Measurements from ENCODE around the gene DOCK9. TPM values are rescaled to one million over a fixed set of nuclear protein-coding genes. Genes with fewer than 3 reads are reported as not detected.

The DOCK9 gene
- total RNA-seq, 1 experiment from 2014 or later, result 30.5 TPM

GRCh38 chr13:99003851-99004471, 26.1 kb upstream of the DOCK9 start:
- H3K27ac ChIP-seq (ENCODE audit: low read length), result no peak overlapping the region
- no peak overlapping the region for H3K4me3 ChIP-seq (ENCODE audit: low read depth in 2 of 2, low read length in 2 of 2)
- H3K4me1 ChIP-seq (ENCODE audit: control insufficient read depth, insufficient read depth, low read length), result peaks cover 4% of the 10 kb centered on the region; the same call in 1 of the 2 replicates
- CTCF ChIA-PET, result no interaction called here
- no peaks in the 10 kb centered on the region for H3K36me3 ChIP-seq (ENCODE audit: control insufficient read depth, insufficient read depth, low read length)
- no TSS peak for BruUV-seq (replicated peaks)
- H3K9me3 ChIP-seq (ENCODE audit: control insufficient read depth, insufficient read depth, low read depth, low read length), result no peaks in the 10 kb centered on the region
- in situ Hi-C loops (cut with HindIII; ENCODE audit: low pct_unique_long_range_greater_than_20kb, low sequenced_read_pairs), result no loop called here
- intact Hi-C loops (cut with micrococcal nuclease; ENCODE audit: unreplicated experiment), result no loop called here
- DNase-seq (ENCODE audit: low read depth, low spot score) (no peak), ATAC-seq (no peak)
- POLR2A ChIA-PET, result no interaction called here
- TF ChIP-seq TCF7L2 (IDR thresholded peaks at IDR 0.05; ENCODE audit: low read depth, low read length), result no peak
- no peak for TF ChIP-seq REST (IDR thresholded peaks at IDR 0.05; ENCODE audit: insufficient read depth in 1 of 2, low read depth in 2 of 2, low read length in 1 of 2)
- TF ChIP-seq POLR2AphosphoS5 (IDR thresholded peaks at IDR 0.05; ENCODE audit: low read depth, low read length), result no peak
- TF ChIP-seq SIN3A (IDR thresholded peaks at IDR 0.05; ENCODE audit: borderline replicate concordance, insufficient read depth, low read depth, low read length), result no peak
- no peak for TF ChIP-seq CTCF (IDR thresholded peaks at IDR 0.05)
- no peaks in the 10 kb centered on the region for H3K27me3 ChIP-seq (ENCODE audit: control insufficient read depth, insufficient read depth, low read length)

- in situ Hi-C loops (cut with HindIII; ENCODE audit: low pct_unique_long_range_greater_than_20kb, low sequenced_read_pairs), result no loop called here
- Histone ChIP-seq H3K4me1 (ENCODE audit: control insufficient read depth, insufficient read depth, low read length) (peaks cover 4% of the 10 kb centered on the region; the same call in 1 of the 2 replicates), H3K9me3 (ENCODE audit: control insufficient read depth, insufficient read depth, low read depth, low read length) (no peaks in the 10 kb centered on the region), H3K36me3 (ENCODE audit: control insufficient read depth, insufficient read depth, low read length) (no peaks in the 10 kb centered on the region), H3K27me3 (ENCODE audit: control insufficient read depth, insufficient read depth, low read length) (no peaks in the 10 kb centered on the region), H3K4me3 (ENCODE audit: low read depth in 2 of 2, low read length in 2 of 2) (no peak overlapping the region), H3K27ac (ENCODE audit: low read length) (no peak overlapping the region)
- ATAC-seq (no peak), DNase-seq (ENCODE audit: low read depth, low spot score) (no peak)
- CTCF ChIA-PET, result no interaction called here
- TF ChIP-seq TCF7L2 (IDR thresholded peaks at IDR 0.05; ENCODE audit: low read depth, low read length) (no peak), SIN3A (IDR thresholded peaks at IDR 0.05; ENCODE audit: borderline replicate concordance, insufficient read depth, low read depth, low read length) (no peak), POLR2AphosphoS5 (IDR thresholded peaks at IDR 0.05; ENCODE audit: low read depth, low read length) (no peak), CTCF (IDR thresholded peaks at IDR 0.05) (no peak), REST (IDR thresholded peaks at IDR 0.05; ENCODE audit: insufficient read depth in 1 of 2, low read depth in 2 of 2, low read length in 1 of 2) (no peak)
- intact Hi-C loops (cut with micrococcal nuclease; ENCODE audit: unreplicated experiment), result no loop called here
- BruUV-seq (replicated peaks), result no TSS peak
- POLR2A ChIA-PET, result no interaction called here
Measured at GRCh38 chr13:99003186-99003585, 25.3 kb upstream of the DOCK9 start.

Measured in Panc1 (cell line).